IMR-90 (cell line): Measurements from ENCODE around the gene CPNE4.

Experiments used
- CEBPB ChIP-seq: IDR thresholded peaks from 2 replicates; pipeline ENCODE4 v1.6.1; 2012; ENCODE audit warnings: low read depth, low read length, improper control_type of control experiment
- CHD1 ChIP-seq: IDR thresholded peaks from 2 replicates; pipeline ENCODE4 v1.6.1; 2012; ENCODE audit warnings: low read depth, low read length, improper control_type of control experiment
- CTCF ChIP-seq: conservative IDR thresholded peaks from 2 replicates; pipeline ENCODE4 v1.5.1; 2012; ENCODE audit warnings: mild to moderate bottlenecking, low read depth, low read length, improper control_type of control experiment
- FOS ChIP-seq: fragments of 150-350 bp; IDR thresholded peaks from 2 replicates; pipeline ENCODE4 v1.6.1; 2016; ENCODE audit warnings: low read depth, low read length
- MAZ ChIP-seq: IDR thresholded peaks from 2 replicates; pipeline ENCODE4 v1.6.1; 2012; ENCODE audit warnings: low read depth, mild to moderate bottlenecking, low read length, improper control_type of control experiment, moderate library complexity, borderline replicate concordance
- MXI1 ChIP-seq: IDR thresholded peaks from 2 replicates; pipeline ENCODE4 v1.6.1; 2012; ENCODE audit warnings: low read depth, mild to moderate bottlenecking, low read length, moderate library complexity, borderline replicate concordance
- NFE2L2 ChIP-seq: fragments of 150-350 bp; IDR thresholded peaks from 2 replicates; pipeline ENCODE4 v1.6.1; 2016; ENCODE audit warnings: low read depth, mild to moderate bottlenecking, low read length
- POLR2A ChIP-seq: IDR thresholded peaks from 2 replicates; pipeline ENCODE4 v1.6.1; 2012; ENCODE audit warnings: mild to moderate bottlenecking, low read depth, low read length
- RAD21 ChIP-seq: IDR thresholded peaks from 2 replicates; pipeline ENCODE4 v1.6.1; 2012; ENCODE audit warnings: low read length, improper control_type of control experiment
- RFX5 ChIP-seq: IDR thresholded peaks from 2 replicates; pipeline ENCODE4 v1.8.0; 2012; ENCODE audit warnings: low read depth, mild to moderate bottlenecking, low read length, moderate library complexity
- SMC3 ChIP-seq: fragments of 150-350 bp; IDR thresholded peaks from 2 replicates; pipeline ENCODE4 v1.6.1; 2016; ENCODE audit warnings: low read depth, mild to moderate bottlenecking, antibody characterized with exemption, low read length, moderate library complexity
- USF2 ChIP-seq: fragments of 150-350 bp; IDR thresholded peaks from 2 replicates; pipeline ENCODE4 v1.6.1; 2017; ENCODE audit warnings: mild to moderate bottlenecking, antibody characterized with exemption, low read length, low read depth

GRCh38 chr3:131701153-131701770 lies 333.6 kb downstream of the CPNE4 start:
- TF ChIP-seq CTCF (no peak), MAZ (no peak), RFX5 (no peak), SMC3 (no peak), POLR2A (no peak), CEBPB (no peak), FOS (no peak), USF2 (no peak), RAD21 (no peak), CHD1 (no peak), MXI1 (no peak), NFE2L2 (no peak)
